ENCODE results near the gene NCAPG2.
A peak's percentile ranks its signal among the peaks of the same experiment; 100 is the strongest.
"Not testable (repeated sequence)": the region's sequence is repeated elsewhere in the genome, so short reads cannot be mapped to it uniquely, and the experiment has no call there.

The NCAPG2 gene

GRCh38 chr7:158706273-158706704, 1.7 kb upstream of the NCAPG2 start:
- no peak for DNase-seq

- DNase-seq, result peak; percentile 27
Observed at GRCh38 chr7:158705234-158705850, 738 bp upstream of the NCAPG2 start.

- not testable (repeated sequence) for DNase-seq
Observed at GRCh38 chr7:158703679-158704523, 703 bp downstream of the NCAPG2 start.

GRCh38 chr7:158702944-158703343, 1.7 kb downstream of the NCAPG2 start:
- no peak for DNase-seq

- DNase-seq, result no peak
Observed at GRCh38 chr7:158702196-158702595, 2.4 kb downstream of the NCAPG2 start.

- DNase-seq, result no peak
Observed at GRCh38 chr7:158700008-158700407, 4.6 kb downstream of the NCAPG2 start.

- no peak for DNase-seq
Observed at GRCh38 chr7:158699341-158699740, 5.3 kb downstream of the NCAPG2 start.

- no peak for DNase-seq
Observed at GRCh38 chr7:158698657-158699195, 5.9 kb downstream of the NCAPG2 start.

GRCh38 chr7:158697597-158697996, 7.0 kb downstream of the NCAPG2 start:
- DNase-seq, result not testable (repeated sequence)

GRCh38 chr7:158695726-158696452, 8.7 kb downstream of the NCAPG2 start:
- peak; percentile 50 for DNase-seq

GRCh38 chr7:158695056-158695455, 9.5 kb downstream of the NCAPG2 start:
- DNase-seq, result no peak

- DNase-seq, result no peak
Observed at GRCh38 chr7:158694650-158695049, 10.0 kb downstream of the NCAPG2 start.

- DNase-seq, result no peak
Observed at GRCh38 chr7:158689488-158689887, 15.1 kb downstream of the NCAPG2 start.

- no peak for DNase-seq
Observed at GRCh38 chr7:158687406-158687805, 17.2 kb downstream of the NCAPG2 start.

- DNase-seq, result peak; percentile 63
Observed at GRCh38 chr7:158685693-158686092, 18.9 kb downstream of the NCAPG2 start.

- DNase-seq, result peak; percentile 65
Observed at GRCh38 chr7:158684329-158684728, 20.3 kb downstream of the NCAPG2 start.

- DNase-seq, result peak; percentile 26
Observed at GRCh38 chr7:158683541-158683940, 21.1 kb downstream of the NCAPG2 start.

- DNase-seq, result no peak
Observed at GRCh38 chr7:158682456-158682855, 22.1 kb downstream of the NCAPG2 start.

- DNase-seq, result peak; percentile 12
Observed at GRCh38 chr7:158680754-158681153, 23.9 kb downstream of the NCAPG2 start.

- DNase-seq, result peak; percentile 27
Observed at GRCh38 chr7:158676906-158677305, 27.7 kb downstream of the NCAPG2 start.

- peak; percentile 34 for DNase-seq
Observed at GRCh38 chr7:158676171-158676840, 28.3 kb downstream of the NCAPG2 start.

- peak; percentile 78 for DNase-seq
Observed at GRCh38 chr7:158672975-158673374, 31.6 kb downstream of the NCAPG2 start.

GRCh38 chr7:158668086-158668485, 36.5 kb downstream of the NCAPG2 start:
- not testable (repeated sequence) for DNase-seq
